Keratinocyte (primary cell): ENCODE results near the gene ATP8A2. TPM values are rescaled to one million over a fixed set of nuclear protein-coding genes. Genes with fewer than 3 reads are reported as not detected.

ENCODE experiments used
- DNase-seq: peaks from one replicate; pipeline ENCODE4 v3.0.0-alpha.2; 2011; ENCODE audit warnings: low read depth, missing footprints, low spot score
- FAIRE-seq: peaks from 2 replicates; lab custom pipeline; 2011; peaks lifted over from hg19 to GRCh38; lab: Jason Lieb, UNC
- H2AFZ ChIP-seq: 2 replicates; pipeline ENCODE4 v1.6.0; 2012; ENCODE audit warnings: low read length, control low read depth, inconsistent platforms; ENCODE audit not compliant: control insufficient read depth
- H3K27ac ChIP-seq: 2 replicates; pipeline ENCODE4 v1.5.1; 2011; ENCODE audit warnings: low read length; ENCODE audit not compliant: control insufficient read depth, insufficient read depth
- H3K27me3 ChIP-seq: 3 replicates; pipeline ENCODE4 v1.6.0; 2011; ENCODE audit warnings: low read length; ENCODE audit not compliant: control insufficient read depth, insufficient read depth; ENCODE audit errors: extremely low read depth
- H3K36me3 ChIP-seq, 2 experiments: 2 replicates in 1 of 2; 3 replicates in 1 of 2; pipeline ENCODE4 v1.5.1; 2011; ENCODE audit warnings: low read length in 2 of 2, mild to moderate bottlenecking in 1 of 2; ENCODE audit not compliant: control insufficient read depth in 2 of 2, insufficient read depth in 2 of 2; ENCODE audit errors: extremely low read depth in 1 of 2
- H3K4me1 ChIP-seq: 3 replicates; pipeline ENCODE4 v1.5.1; 2011; ENCODE audit warnings: low read length; ENCODE audit not compliant: control insufficient read depth, insufficient read depth; ENCODE audit errors: extremely low read depth
- H3K4me2 ChIP-seq: 3 replicates; pipeline ENCODE4 v1.6.0; 2011; ENCODE audit warnings: low read depth, low read length; ENCODE audit not compliant: control insufficient read depth, insufficient read depth; ENCODE audit errors: extremely low read depth
- H3K4me3 ChIP-seq, 3 experiments: fragments of 200-600 bp in 1 of 3; sonication (generic) in 1 of 3; 2 replicates in 2 of 3; 3 replicates in 1 of 3; pipeline ENCODE4 v1.5.1; 2011 to 2016; ENCODE audit warnings: low read length in 3 of 3, mild to moderate bottlenecking in 3 of 3, control low read depth in 2 of 3, inconsistent platforms in 1 of 3, low read depth in 1 of 3, mixed read lengths in 1 of 3, mixed run types in 1 of 3, moderate library complexity in 1 of 3; ENCODE audit not compliant: control insufficient read depth in 2 of 3, insufficient read depth in 2 of 3; ENCODE audit errors: extremely low read depth in 1 of 3
- H3K79me2 ChIP-seq: 2 replicates; pipeline ENCODE4 v1.6.0; 2012; ENCODE audit warnings: low read length; ENCODE audit not compliant: control insufficient read depth, insufficient read depth
- H3K9ac ChIP-seq: 3 replicates; pipeline ENCODE4 v1.6.0; 2011; ENCODE audit warnings: low read length; ENCODE audit not compliant: control insufficient read depth, insufficient read depth; ENCODE audit errors: extremely low read depth
- H3K9me1 ChIP-seq: 3 replicates; pipeline ENCODE4 v1.6.0; 2011; ENCODE audit warnings: low read length; ENCODE audit not compliant: control insufficient read depth, insufficient read depth; ENCODE audit errors: extremely low read depth
- H3K9me3 ChIP-seq: 2 replicates; pipeline ENCODE4 v1.5.1; 2012; ENCODE audit warnings: low read depth, low read length; ENCODE audit not compliant: control insufficient read depth
- H4K20me1 ChIP-seq: 3 replicates; pipeline ENCODE4 v1.6.0; 2011; ENCODE audit warnings: low read length; ENCODE audit not compliant: control insufficient read depth, insufficient read depth; ENCODE audit errors: extremely low read depth
- CTCF ChIP-seq, 3 experiments: IDR thresholded peaks in 1 of 3; conservative IDR thresholded peaks in 1 of 3; optimal IDR thresholded peaks in 1 of 3; 2 replicates in 2 of 3; 3 replicates in 1 of 3; pipeline versions ENCODE3 to v1.5.1; 2011; ENCODE audit warnings: low read length in 3 of 3, mild to moderate bottlenecking in 3 of 3, moderate library complexity in 2 of 3, control low read depth in 1 of 3, inconsistent platforms in 1 of 3; ENCODE audit not compliant: insufficient read depth in 2 of 3; ENCODE audit errors: extremely low read depth in 1 of 3
- EZH2 ChIP-seq: IDR thresholded peaks from one replicate; pipeline ENCODE4 v1.6.1; 2012; ENCODE audit warnings: inconsistent platforms, mild to moderate bottlenecking, low read length, moderate library complexity
- dilution Hi-C: fragments of 300-500 bp; cut with MboI; formaldehyde crosslinking; loops from one replicate; pipeline ENCODE4 v1.7.0; 2020; ENCODE audit warnings: low sequenced_read_pairs; ENCODE audit not compliant: extremely low pct_ligation_motif_present
- polyA plus RNA-seq, 5 experiments: library from polyadenylated mRNA; depleted of rRNA in 3 of 5; stranded (reverse) in 3 of 5; stranded (forward) in 1 of 5; unstranded in 1 of 5; fragments of >200 nt; gene quantifications; 1 replicate in 1 of 5; 2 replicates in 3 of 5; 3 replicates in 1 of 5; pipeline versions ENCODE4 v1.2.1 to v1.2.3, GENCODE V29; 2011 to 2012; ENCODE audit warnings: missing spikeins in 2 of 5, low read depth in 1 of 5, low replicate concordance in 1 of 5

Gene ATP8A2
- polyA plus RNA-seq, 1 donor (not counting 4 experiments of a cell fraction or from before 2014, with no cell fraction given): 0.16 TPM

GRCh38 chr13:25675060-25675459 lies 303.3 kb downstream of the ATP8A2 start:
- no peak overlapping the region for H3K4me2 ChIP-seq
- H3K9me3 ChIP-seq: no peaks in the 10 kb centered on the region
- H3K27ac ChIP-seq: no peak overlapping the region
- no peak for TF ChIP-seq EZH2
- no peak for TF ChIP-seq CTCF (optimal IDR thresholded peaks at IDR 0.05 in 1 of 3, IDR thresholded peaks at IDR 0.05 in 1 of 3, conservative IDR thresholded peaks at IDR 0.05 in 1 of 3; ENCODE audit: extremely low read depth in 1 of 3, insufficient read depth in 2 of 3, low read length in 3 of 3)
- no peak for DNase-seq
- H3K9ac ChIP-seq: no peak overlapping the region
- no peaks in the 10 kb centered on the region for H4K20me1 ChIP-seq
- dilution Hi-C loops: no loop called here
- no peaks in the 10 kb centered on the region for H3K36me3 ChIP-seq
- H3K4me1 ChIP-seq: no peaks in the 10 kb centered on the region
- FAIRE-seq: no peak
- H3K79me2 ChIP-seq: no peaks in the 10 kb centered on the region
- no peak overlapping the region for H2AFZ ChIP-seq
- H3K4me3 ChIP-seq: no peak overlapping the region
- H3K27me3 ChIP-seq: no peaks in the 10 kb centered on the region
- H3K9me1 ChIP-seq: no peaks in the 10 kb centered on the region

- Histone ChIP-seq H3K4me2 (no peak overlapping the region), H4K20me1 (no peaks in the 10 kb centered on the region), H2AFZ (no peak overlapping the region), H3K27me3 (no peaks in the 10 kb centered on the region), H3K79me2 (no peaks in the 10 kb centered on the region), H3K4me3 (no peak overlapping the region), H3K4me1 (no peaks in the 10 kb centered on the region), H3K36me3 (no peaks in the 10 kb centered on the region), H3K9me3 (no peaks in the 10 kb centered on the region), H3K9ac (no peak overlapping the region), H3K9me1 (no peaks in the 10 kb centered on the region), H3K27ac (no peak overlapping the region)
- no peak for TF ChIP-seq CTCF (optimal IDR thresholded peaks at IDR 0.05 in 1 of 3, IDR thresholded peaks at IDR 0.05 in 1 of 3, conservative IDR thresholded peaks at IDR 0.05 in 1 of 3; ENCODE audit: extremely low read depth in 1 of 3, insufficient read depth in 2 of 3, low read length in 3 of 3)
- TF ChIP-seq EZH2: no peak
- no peak for DNase-seq
- dilution Hi-C loops: no loop called here
- no peak for FAIRE-seq
Measured at GRCh38 chr13:25677956-25678355, 306.2 kb downstream of the ATP8A2 start.
